HUES64 (cell line): ENCODE data around the gene TAGLN3.

Experiments
- H3K27ac ChIP-seq: 2 replicates; pipeline ENCODE4 v1.7.0; 2013; ENCODE audit warnings: low read depth, low read length, inconsistent platforms
- H3K27me3 ChIP-seq: 2 replicates; pipeline ENCODE4 v1.6.1; 2013; ENCODE audit warnings: mild to moderate bottlenecking, low read length; ENCODE audit not compliant: insufficient read depth
- H3K36me3 ChIP-seq: 2 replicates; pipeline ENCODE4 v1.6.1; 2013; ENCODE audit warnings: mild to moderate bottlenecking, low read length; ENCODE audit not compliant: insufficient read depth
- H3K4me1 ChIP-seq: 2 replicates; pipeline ENCODE4 v1.6.1; 2013; ENCODE audit warnings: mild to moderate bottlenecking, low read length, moderate library complexity; ENCODE audit not compliant: insufficient read depth
- H3K4me3 ChIP-seq: 2 replicates; pipeline ENCODE4 v1.5.1; 2013; ENCODE audit warnings: mild to moderate bottlenecking, low read length, moderate library complexity
- H3K9ac ChIP-seq: 2 replicates; pipeline ENCODE4 v1.6.1; 2013; ENCODE audit warnings: mild to moderate bottlenecking, low read depth, low read length
- H3K9me3 ChIP-seq: 2 replicates; pipeline ENCODE4 v1.6.1; 2013; ENCODE audit warnings: low read depth, low read length; ENCODE audit not compliant: insufficient read depth
- WGBS: fragments of 150-250, 120-280 bp; methylation state at CpG from one replicate; pipeline ENCODE4 v1.1.7; 2013; ENCODE audit warnings: missing lambda C conversion rate; 5-methylcytosine and 5-hydroxymethylcytosine counted together

Gene TAGLN3

GRCh38 chr3:111963424-111963823 lies 35.3 kb upstream of the TAGLN3 start:
- peaks cover 13% of the 10 kb centered on the region; the same call in 1 of the 2 replicates for H3K36me3 ChIP-seq
- no CpG with 5 or more reads among the region's 1 CpG for WGBS
- H3K9me3 ChIP-seq = no peaks in the 10 kb centered on the region
- no peak overlapping the region for H3K4me3 ChIP-seq
- H3K27ac ChIP-seq = no peak overlapping the region
- H3K9ac ChIP-seq = no peak overlapping the region
- peaks cover 14% of the 10 kb centered on the region for H3K4me1 ChIP-seq
- peaks cover 14% of the 10 kb centered on the region for H3K27me3 ChIP-seq

- H3K9me3 ChIP-seq = no peaks in the 10 kb centered on the region
- 92% methylated on average over 2 of the region's 2 CpGs for WGBS
- no peak overlapping the region for H3K9ac ChIP-seq
- no peak overlapping the region for H3K4me3 ChIP-seq
- peaks cover 10% of the 10 kb centered on the region for H3K4me1 ChIP-seq
- peaks cover 29% of the 10 kb centered on the region; the same call in 1 of the 2 replicates for H3K36me3 ChIP-seq
- H3K27ac ChIP-seq = no peak overlapping the region
- H3K27me3 ChIP-seq = no peaks in the 10 kb centered on the region
Observed at GRCh38 chr3:111965484-111965883, 33.2 kb upstream of the TAGLN3 start.

- Histone ChIP-seq H3K9me3 (no peaks in the 10 kb centered on the region), H3K9ac (no peak overlapping the region), H3K4me1 (0 out of 2 replicates have a peak, but pooled peaks cover 2% of the 10 kb centered on the region), H3K27me3 (no peaks in the 10 kb centered on the region), H3K36me3 (peaks cover 29% of the 10 kb centered on the region; the same call in 1 of the 2 replicates), H3K4me3 (no peak overlapping the region), H3K27ac (no peak overlapping the region)
- WGBS = 40% methylated on average over 3 of the region's 3 CpGs
Observed at GRCh38 chr3:111967068-111967467, 31.7 kb upstream of the TAGLN3 start.

- H3K9ac ChIP-seq = no peak overlapping the region
- no peaks in the 10 kb centered on the region for H3K27me3 ChIP-seq
- H3K27ac ChIP-seq = no peak overlapping the region
- 0 out of 2 replicates have a peak, but pooled peaks cover 2% of the 10 kb centered on the region for H3K4me1 ChIP-seq
- H3K36me3 ChIP-seq = peaks cover 29% of the 10 kb centered on the region; the same call in 1 of the 2 replicates
- 26% methylated on average over 8 of the region's 8 CpGs for WGBS
- no peaks in the 10 kb centered on the region for H3K9me3 ChIP-seq
- H3K4me3 ChIP-seq = no peak overlapping the region
Observed at GRCh38 chr3:111967651-111968274, 31.0 kb upstream of the TAGLN3 start.

- H3K4me3 ChIP-seq = no peak overlapping the region
- no peak overlapping the region for H3K9ac ChIP-seq
- 0 out of 2 replicates have a peak, but pooled peaks cover 2% of the 10 kb centered on the region for H3K4me1 ChIP-seq
- H3K9me3 ChIP-seq = no peaks in the 10 kb centered on the region
- peaks cover 27% of the 10 kb centered on the region; the same call in 1 of the 2 replicates for H3K36me3 ChIP-seq
- 98% methylated on average over 3 of the region's 5 CpGs for WGBS
- no peaks in the 10 kb centered on the region for H3K27me3 ChIP-seq
- no peak overlapping the region for H3K27ac ChIP-seq
Observed at GRCh38 chr3:111968319-111969054, 30.2 kb upstream of the TAGLN3 start.

GRCh38 chr3:111970376-111970775 lies 28.3 kb upstream of the TAGLN3 start:
- Histone ChIP-seq H3K4me1 (0 out of 2 replicates have a peak, but pooled peaks cover 2% of the 10 kb centered on the region), H3K9ac (no peak overlapping the region), H3K4me3 (no peak overlapping the region), H3K36me3 (peaks cover 30% of the 10 kb centered on the region), H3K27ac (no peak overlapping the region), H3K27me3 (no peaks in the 10 kb centered on the region), H3K9me3 (no peaks in the 10 kb centered on the region)
- 100% methylated on average over 1 of the region's 3 CpGs for WGBS

GRCh38 chr3:111971533-111972130 lies 27.1 kb upstream of the TAGLN3 start:
- WGBS = 88% methylated on average over 11 of the region's 11 CpGs
- H3K9me3 ChIP-seq = no peaks in the 10 kb centered on the region
- H3K27me3 ChIP-seq = no peaks in the 10 kb centered on the region
- H3K9ac ChIP-seq = no peak overlapping the region
- 0 out of 2 replicates have a peak, but pooled peaks cover 2% of the 10 kb centered on the region for H3K4me1 ChIP-seq
- no peak overlapping the region for H3K4me3 ChIP-seq
- no peak overlapping the region for H3K27ac ChIP-seq
- peaks cover 30% of the 10 kb centered on the region for H3K36me3 ChIP-seq

- Histone ChIP-seq H3K4me3 (no peak overlapping the region), H3K27ac (no peak overlapping the region), H3K27me3 (no peaks in the 10 kb centered on the region), H3K9ac (no peak overlapping the region), H3K9me3 (no peaks in the 10 kb centered on the region), H3K36me3 (peaks cover 30% of the 10 kb centered on the region), H3K4me1 (no peaks in the 10 kb centered on the region)
- 84% methylated on average over 3 of the region's 3 CpGs for WGBS
Observed at GRCh38 chr3:111972891-111973290, 25.8 kb upstream of the TAGLN3 start.

GRCh38 chr3:111975131-111975530 lies 23.6 kb upstream of the TAGLN3 start:
- H3K36me3 ChIP-seq = peaks cover 11% of the 10 kb centered on the region
- no peak overlapping the region for H3K27ac ChIP-seq
- no peak overlapping the region for H3K4me3 ChIP-seq
- H3K27me3 ChIP-seq = no peaks in the 10 kb centered on the region
- no peaks in the 10 kb centered on the region for H3K9me3 ChIP-seq
- 90% methylated on average over 2 of the region's 2 CpGs for WGBS
- peaks cover 5% of the 10 kb centered on the region for H3K4me1 ChIP-seq
- H3K9ac ChIP-seq = no peak overlapping the region

- WGBS = 91% methylated on average over 1 of the region's 2 CpGs
- Histone ChIP-seq H3K27ac (no peak overlapping the region), H3K4me3 (no peak overlapping the region), H3K27me3 (no peaks in the 10 kb centered on the region), H3K9ac (no peak overlapping the region), H3K9me3 (no peaks in the 10 kb centered on the region), H3K36me3 (peaks cover 9% of the 10 kb centered on the region), H3K4me1 (peaks cover 7% of the 10 kb centered on the region)
Observed at GRCh38 chr3:111976254-111976653, 22.5 kb upstream of the TAGLN3 start.
